Measurements from ENCODE around the gene RNPEP.
"Not testable (repeated sequence)": the region's sequence is repeated elsewhere in the genome, so short reads cannot be mapped to it uniquely, and the experiment has no call there.

Gene RNPEP

GRCh38 chr1:202016022-202016810 lies 33.8 kb downstream of the RNPEP start:
- no peak for DNase-seq
- no peaks in the 10 kb centered on the region for H3K36me3 ChIP-seq (ENCODE audit: control insufficient read depth, insufficient read depth, low read length)
- no peaks in the 10 kb centered on the region for H3K4me1 ChIP-seq (ENCODE audit: control insufficient read depth, insufficient read depth, low read length, poor library complexity, severe bottlenecking)
- H3K27ac ChIP-seq (ENCODE audit: insufficient read depth, low read length, poor library complexity, severe bottlenecking) = no peak overlapping the region
- H3K27me3 ChIP-seq (replicated peaks; ENCODE audit: control insufficient read depth, insufficient read depth, low read length, poor library complexity, severe bottlenecking) = no peaks in the 10 kb centered on the region
- no peak overlapping the region for H3K4me3 ChIP-seq (ENCODE audit: insufficient read depth, low read depth, low read length, poor library complexity, severe bottlenecking)
- no peaks in the 10 kb centered on the region for H3K9me3 ChIP-seq (ENCODE audit: control insufficient read depth, low read length)

GRCh38 chr1:202016811-202017748 lies 34.6 kb downstream of the RNPEP start:
- Histone ChIP-seq H3K9me3 (ENCODE audit: control insufficient read depth, low read length) (no peaks in the 10 kb centered on the region), H3K4me3 (ENCODE audit: insufficient read depth, low read depth, low read length, poor library complexity, severe bottlenecking) (no peak overlapping the region), H3K36me3 (ENCODE audit: control insufficient read depth, insufficient read depth, low read length) (no peaks in the 10 kb centered on the region), H3K27me3 (replicated peaks; ENCODE audit: control insufficient read depth, insufficient read depth, low read length, poor library complexity, severe bottlenecking) (no peaks in the 10 kb centered on the region), H3K27ac (ENCODE audit: insufficient read depth, low read length, poor library complexity, severe bottlenecking) (no peak overlapping the region), H3K4me1 (ENCODE audit: control insufficient read depth, insufficient read depth, low read length, poor library complexity, severe bottlenecking) (no peaks in the 10 kb centered on the region)
- no peak for DNase-seq

GRCh38 chr1:202017749-202018467 lies 35.5 kb downstream of the RNPEP start:
- no peaks in the 10 kb centered on the region for H3K9me3 ChIP-seq (ENCODE audit: control insufficient read depth, low read length)
- H3K27me3 ChIP-seq (replicated peaks; ENCODE audit: control insufficient read depth, insufficient read depth, low read length, poor library complexity, severe bottlenecking) = no peaks in the 10 kb centered on the region
- no peak overlapping the region for H3K4me3 ChIP-seq (ENCODE audit: insufficient read depth, low read depth, low read length, poor library complexity, severe bottlenecking)
- H3K4me1 ChIP-seq (ENCODE audit: control insufficient read depth, insufficient read depth, low read length, poor library complexity, severe bottlenecking) = no peaks in the 10 kb centered on the region
- no peaks in the 10 kb centered on the region for H3K36me3 ChIP-seq (ENCODE audit: control insufficient read depth, insufficient read depth, low read length)
- no peak overlapping the region for H3K27ac ChIP-seq (ENCODE audit: insufficient read depth, low read length, poor library complexity, severe bottlenecking)
- DNase-seq = no peak

GRCh38 chr1:202018468-202019234 lies 36.2 kb downstream of the RNPEP start:
- no peaks in the 10 kb centered on the region for H3K9me3 ChIP-seq (ENCODE audit: control insufficient read depth, low read length)
- no peak for DNase-seq
- no peak overlapping the region for H3K27ac ChIP-seq (ENCODE audit: insufficient read depth, low read length, poor library complexity, severe bottlenecking)
- no peak overlapping the region for H3K4me3 ChIP-seq (ENCODE audit: insufficient read depth, low read depth, low read length, poor library complexity, severe bottlenecking)
- H3K27me3 ChIP-seq (replicated peaks; ENCODE audit: control insufficient read depth, insufficient read depth, low read length, poor library complexity, severe bottlenecking) = no peaks in the 10 kb centered on the region
- H3K4me1 ChIP-seq (ENCODE audit: control insufficient read depth, insufficient read depth, low read length, poor library complexity, severe bottlenecking) = no peaks in the 10 kb centered on the region
- H3K36me3 ChIP-seq (ENCODE audit: control insufficient read depth, insufficient read depth, low read length) = no peaks in the 10 kb centered on the region

GRCh38 chr1:202019235-202019558 lies 36.7 kb downstream of the RNPEP start:
- H3K27ac ChIP-seq (ENCODE audit: insufficient read depth, low read length, poor library complexity, severe bottlenecking); H3K9me3 ChIP-seq (ENCODE audit: control insufficient read depth, low read length); H3K36me3 ChIP-seq (ENCODE audit: control insufficient read depth, insufficient read depth, low read length); DNase-seq; H3K4me1 ChIP-seq (ENCODE audit: control insufficient read depth, insufficient read depth, low read length, poor library complexity, severe bottlenecking); H3K4me3 ChIP-seq (ENCODE audit: insufficient read depth, low read depth, low read length, poor library complexity, severe bottlenecking); H3K27me3 ChIP-seq (replicated peaks; ENCODE audit: control insufficient read depth, insufficient read depth, low read length, poor library complexity, severe bottlenecking): not testable (repeated sequence)

- Histone ChIP-seq H3K27me3 (replicated peaks; ENCODE audit: control insufficient read depth, insufficient read depth, low read length, poor library complexity, severe bottlenecking) (no peaks in the 10 kb centered on the region), H3K27ac (ENCODE audit: insufficient read depth, low read length, poor library complexity, severe bottlenecking) (no peak overlapping the region), H3K4me1 (ENCODE audit: control insufficient read depth, insufficient read depth, low read length, poor library complexity, severe bottlenecking) (no peaks in the 10 kb centered on the region), H3K36me3 (ENCODE audit: control insufficient read depth, insufficient read depth, low read length) (no peaks in the 10 kb centered on the region), H3K9me3 (ENCODE audit: control insufficient read depth, low read length) (no peaks in the 10 kb centered on the region), H3K4me3 (ENCODE audit: insufficient read depth, low read depth, low read length, poor library complexity, severe bottlenecking) (no peak overlapping the region)
- no peak for DNase-seq
Observed at GRCh38 chr1:202023001-202023433, 40.6 kb downstream of the RNPEP start.

GRCh38 chr1:202029171-202029665 lies 46.8 kb downstream of the RNPEP start:
- H3K9me3 ChIP-seq (ENCODE audit: control insufficient read depth, low read length) = no peaks in the 10 kb centered on the region

GRCh38 chr1:202029727-202030126 lies 47.3 kb downstream of the RNPEP start:
- no peak overlapping the region for H3K27ac ChIP-seq (ENCODE audit: insufficient read depth, low read length, poor library complexity, severe bottlenecking)

More at GRCh38 chr1:202029171-202029665, 46.8 kb downstream of the RNPEP start:
- H3K27ac ChIP-seq (ENCODE audit: insufficient read depth, low read length, poor library complexity, severe bottlenecking) = no peak overlapping the region
- no peaks in the 10 kb centered on the region for H3K4me1 ChIP-seq (ENCODE audit: control insufficient read depth, insufficient read depth, low read length, poor library complexity, severe bottlenecking)
- H3K27me3 ChIP-seq (replicated peaks; ENCODE audit: control insufficient read depth, insufficient read depth, low read length, poor library complexity, severe bottlenecking) = no peaks in the 10 kb centered on the region
- no peak for DNase-seq
- H3K4me3 ChIP-seq (ENCODE audit: insufficient read depth, low read depth, low read length, poor library complexity, severe bottlenecking) = no peak overlapping the region
- H3K36me3 ChIP-seq (ENCODE audit: control insufficient read depth, insufficient read depth, low read length) = no peaks in the 10 kb centered on the region

GRCh38 chr1:202031796-202032195 lies 49.3 kb downstream of the RNPEP start:
- Histone ChIP-seq H3K9me3 (ENCODE audit: control insufficient read depth, low read length) (no peaks in the 10 kb centered on the region), H3K27ac (ENCODE audit: insufficient read depth, low read length, poor library complexity, severe bottlenecking) (no peak overlapping the region), H3K36me3 (ENCODE audit: control insufficient read depth, insufficient read depth, low read length) (no peaks in the 10 kb centered on the region), H3K4me1 (ENCODE audit: control insufficient read depth, insufficient read depth, low read length, poor library complexity, severe bottlenecking) (no peaks in the 10 kb centered on the region), H3K4me3 (ENCODE audit: insufficient read depth, low read depth, low read length, poor library complexity, severe bottlenecking) (no peak overlapping the region), H3K27me3 (replicated peaks; ENCODE audit: control insufficient read depth, insufficient read depth, low read length, poor library complexity, severe bottlenecking) (no peaks in the 10 kb centered on the region)
- DNase-seq = no peak

More at GRCh38 chr1:202029727-202030126, 47.3 kb downstream of the RNPEP start:
- DNase-seq = no peak
- H3K36me3 ChIP-seq (ENCODE audit: control insufficient read depth, insufficient read depth, low read length) = no peaks in the 10 kb centered on the region
- no peak overlapping the region for H3K4me3 ChIP-seq (ENCODE audit: insufficient read depth, low read depth, low read length, poor library complexity, severe bottlenecking)
- H3K9me3 ChIP-seq (ENCODE audit: control insufficient read depth, low read length) = no peaks in the 10 kb centered on the region
- no peaks in the 10 kb centered on the region for H3K27me3 ChIP-seq (replicated peaks; ENCODE audit: control insufficient read depth, insufficient read depth, low read length, poor library complexity, severe bottlenecking)
- H3K4me1 ChIP-seq (ENCODE audit: control insufficient read depth, insufficient read depth, low read length, poor library complexity, severe bottlenecking) = no peaks in the 10 kb centered on the region
